Measurements from ENCODE around the gene SLC35F6. TPM values are rescaled to one million over a fixed set of nuclear protein-coding genes. Genes with fewer than 3 reads are reported as not detected.
A peak's percentile ranks its signal among the peaks of the same experiment; 100 is the strongest.

SLC35F6 gene
- 88.4 TPM for polyA plus RNA-seq (2012; ENCODE audit: insufficient read length, low read depth)

DNA sequence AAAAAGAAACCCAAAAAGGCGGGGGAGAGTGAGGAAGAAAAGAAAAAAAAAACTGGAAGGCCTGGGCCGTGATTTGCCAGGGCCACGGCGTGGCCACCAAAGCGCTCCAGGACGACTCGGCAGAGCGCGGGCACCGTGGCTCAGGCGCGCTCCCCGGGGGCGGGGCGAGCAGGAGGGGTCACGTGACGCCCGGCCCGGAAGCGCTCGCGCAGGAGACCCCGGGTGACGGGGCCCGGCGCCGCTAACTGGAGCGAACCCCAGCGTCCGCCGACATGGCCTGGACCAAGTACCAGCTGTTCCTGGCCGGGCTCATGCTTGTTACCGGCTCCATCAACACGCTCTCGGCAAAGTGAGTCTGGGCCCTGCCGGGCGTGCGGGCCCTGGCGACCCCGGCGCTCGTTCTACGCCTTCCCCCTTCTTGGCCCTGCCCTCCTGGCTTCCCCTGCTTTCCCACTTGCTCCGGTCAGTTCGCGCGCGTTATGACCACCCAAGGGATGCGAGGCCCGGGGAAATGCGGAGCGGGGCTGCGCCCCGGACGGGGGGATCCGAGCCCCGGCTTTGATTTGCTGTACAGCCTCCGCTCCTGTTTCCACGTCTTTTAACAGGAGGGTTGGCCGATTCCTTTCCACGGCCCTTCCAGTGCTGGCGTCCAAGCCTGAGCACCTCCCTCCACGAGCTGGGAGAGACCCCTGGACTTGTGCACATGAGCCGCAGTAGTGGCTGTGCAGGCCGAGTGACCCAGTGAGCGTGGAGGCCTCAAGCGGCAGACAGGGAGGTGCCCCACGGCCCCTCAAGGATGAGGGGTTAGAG is at the start of gene SLC35F6:
Gene SLC35F6, plus strand, starts transcription at position 207 of the 810 bp plus-strand sequence. Its CDS starts 66 bp downstream, at position 273.
- no peak for TF ChIP-seq FOXP2 (optimal IDR thresholded peaks at IDR 0.05; ENCODE audit: borderline replicate concordance, extremely low read depth, extremely low read length, insufficient read depth)
- TF ChIP-seq POLR2AphosphoS5 (IDR thresholded peaks at IDR 0.05; ENCODE audit: low read depth, low read length): peak; percentile 84
- no peak for TF ChIP-seq TAF1 (IDR thresholded peaks at IDR 0.05; ENCODE audit: borderline replicate concordance, insufficient read depth, low read length)
- 0 out of 2 replicates have a peak, but pooled peaks have one; percentile 2 for TF ChIP-seq SIN3A (IDR thresholded peaks at IDR 0.05; ENCODE audit: borderline replicate concordance, insufficient read depth, low read length)
- TF ChIP-seq, protein P1, sequence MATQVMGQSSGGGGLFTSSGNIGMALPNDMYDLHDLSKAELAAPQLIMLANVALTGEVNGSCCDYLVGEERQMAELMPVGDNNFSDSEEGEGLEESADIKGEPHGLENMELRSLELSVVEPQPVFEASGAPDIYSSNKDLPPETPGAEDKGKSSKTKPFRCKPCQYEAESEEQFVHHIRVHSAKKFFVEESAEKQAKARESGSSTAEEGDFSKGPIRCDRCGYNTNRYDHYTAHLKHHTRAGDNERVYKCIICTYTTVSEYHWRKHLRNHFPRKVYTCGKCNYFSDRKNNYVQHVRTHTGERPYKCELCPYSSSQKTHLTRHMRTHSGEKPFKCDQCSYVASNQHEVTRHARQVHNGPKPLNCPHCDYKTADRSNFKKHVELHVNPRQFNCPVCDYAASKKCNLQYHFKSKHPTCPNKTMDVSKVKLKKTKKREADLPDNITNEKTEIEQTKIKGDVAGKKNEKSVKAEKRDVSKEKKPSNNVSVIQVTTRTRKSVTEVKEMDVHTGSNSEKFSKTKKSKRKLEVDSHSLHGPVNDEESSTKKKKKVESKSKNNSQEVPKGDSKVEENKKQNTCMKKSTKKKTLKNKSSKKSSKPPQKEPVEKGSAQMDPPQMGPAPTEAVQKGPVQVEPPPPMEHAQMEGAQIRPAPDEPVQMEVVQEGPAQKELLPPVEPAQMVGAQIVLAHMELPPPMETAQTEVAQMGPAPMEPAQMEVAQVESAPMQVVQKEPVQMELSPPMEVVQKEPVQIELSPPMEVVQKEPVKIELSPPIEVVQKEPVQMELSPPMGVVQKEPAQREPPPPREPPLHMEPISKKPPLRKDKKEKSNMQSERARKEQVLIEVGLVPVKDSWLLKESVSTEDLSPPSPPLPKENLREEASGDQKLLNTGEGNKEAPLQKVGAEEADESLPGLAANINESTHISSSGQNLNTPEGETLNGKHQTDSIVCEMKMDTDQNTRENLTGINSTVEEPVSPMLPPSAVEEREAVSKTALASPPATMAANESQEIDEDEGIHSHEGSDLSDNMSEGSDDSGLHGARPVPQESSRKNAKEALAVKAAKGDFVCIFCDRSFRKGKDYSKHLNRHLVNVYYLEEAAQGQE (IDR thresholded peaks at IDR 0.05; ENCODE audit: insufficient read depth in 1 of 2, low read depth in 2 of 2, low read length in 2 of 2): no peak

GRCh38 chr2:26715528-26716270 is 48.4 kb upstream of the SLC35F6 start:
- TF ChIP-seq, protein P1 (IDR thresholded peaks at IDR 0.05; ENCODE audit: insufficient read depth in 1 of 2, low read depth in 2 of 2, low read length in 2 of 2): no peak
- TF ChIP-seq FOXP2 (optimal IDR thresholded peaks at IDR 0.05; ENCODE audit: borderline replicate concordance, extremely low read depth, extremely low read length, insufficient read depth) (no peak), SIN3A (IDR thresholded peaks at IDR 0.05; ENCODE audit: borderline replicate concordance, insufficient read depth, low read length) (no peak), POLR2AphosphoS5 (IDR thresholded peaks at IDR 0.05; ENCODE audit: low read depth, low read length) (no peak), TAF1 (IDR thresholded peaks at IDR 0.05; ENCODE audit: borderline replicate concordance, insufficient read depth, low read length) (no peak)

- TF ChIP-seq POLR2AphosphoS5 (IDR thresholded peaks at IDR 0.05; ENCODE audit: low read depth, low read length) (no peak), SIN3A (IDR thresholded peaks at IDR 0.05; ENCODE audit: borderline replicate concordance, insufficient read depth, low read length) (no peak), TAF1 (IDR thresholded peaks at IDR 0.05; ENCODE audit: borderline replicate concordance, insufficient read depth, low read length) (no peak), FOXP2 (optimal IDR thresholded peaks at IDR 0.05; ENCODE audit: borderline replicate concordance, extremely low read depth, extremely low read length, insufficient read depth) (no peak)
- TF ChIP-seq, protein P1 (IDR thresholded peaks at IDR 0.05; ENCODE audit: insufficient read depth in 1 of 2, low read depth in 2 of 2, low read length in 2 of 2): no peak
Observed at GRCh38 chr2:26716340-26716739, 47.7 kb upstream of the SLC35F6 start.

DNA sequence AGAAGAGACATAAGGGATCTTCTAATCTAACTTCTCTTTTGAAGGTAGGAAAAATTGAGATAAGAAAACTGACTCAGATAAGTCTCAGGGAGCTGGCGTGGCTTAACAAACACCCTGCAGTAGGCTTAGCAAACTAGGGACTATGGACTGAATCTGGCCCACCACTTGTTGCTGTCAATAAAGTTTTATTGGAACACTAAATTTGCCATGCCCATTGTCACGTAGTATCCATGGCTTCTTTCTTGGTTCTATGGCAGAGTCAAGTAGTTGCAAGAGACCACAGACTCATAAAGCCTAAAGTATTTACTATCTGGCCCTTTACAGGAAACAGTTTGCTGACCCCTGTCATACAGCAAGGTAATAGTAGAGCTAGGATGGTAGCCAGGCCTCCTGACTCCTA is 47.3 kb upstream of the SLC35F6 start:
- TF ChIP-seq SIN3A (IDR thresholded peaks at IDR 0.05; ENCODE audit: borderline replicate concordance, insufficient read depth, low read length) (no peak), FOXP2 (optimal IDR thresholded peaks at IDR 0.05; ENCODE audit: borderline replicate concordance, extremely low read depth, extremely low read length, insufficient read depth) (no peak), TAF1 (IDR thresholded peaks at IDR 0.05; ENCODE audit: borderline replicate concordance, insufficient read depth, low read length) (no peak), POLR2AphosphoS5 (IDR thresholded peaks at IDR 0.05; ENCODE audit: low read depth, low read length) (no peak)
- TF ChIP-seq, protein P1 (IDR thresholded peaks at IDR 0.05; ENCODE audit: insufficient read depth in 1 of 2, low read depth in 2 of 2, low read length in 2 of 2): no peak

Measured in PFSK-1 (cell line).